CD14-positive monocyte (primary cell): ENCODE results near the gene DMAC1. TPM values are rescaled to one million over a fixed set of nuclear protein-coding genes. Genes with fewer than 3 reads are reported as not detected.
A peak's percentile ranks its signal among the peaks of the same experiment; 100 is the strongest.

Experiments
- DNase-seq, 3 donors: peaks; one replicate each; pipeline ENCODE4 v3.0.0-alpha.2; 2011 to 2022
- H2AFZ ChIP-seq: 2 replicates; pipeline ENCODE4 v1.6.0; 2012; ENCODE audit warnings: mild to moderate bottlenecking, low read depth, low read length, inconsistent platforms; ENCODE audit not compliant: insufficient read depth, poor library complexity, severe bottlenecking
- H3K27ac ChIP-seq, 2 donors: 1 replicate in 1 of 2; 2 replicates in 1 of 2; pipeline ENCODE4 v1.5.1; 2012 to 2013; ENCODE audit warnings: low read length in 2 of 2, control low read depth in 1 of 2, inconsistent platforms in 1 of 2, low read depth in 1 of 2, mild to moderate bottlenecking in 1 of 2
- H3K27me3 ChIP-seq, 2 donors: one replicate each; pipeline versions ENCODE4 v1.6.0 to v1.6.1; 2011 to 2013; ENCODE audit warnings: low read length in 2 of 2; ENCODE audit not compliant: control insufficient read depth in 2 of 2, insufficient read depth in 2 of 2
- H3K36me3 ChIP-seq, 2 donors: replicated peaks in 1 of 2; 1 replicate in 1 of 2; 2 replicates in 1 of 2; pipeline versions ENCODE4 v1.5.1 to v1.6.1; 2012 to 2013; ENCODE audit warnings: low read length in 2 of 2, control low read depth in 1 of 2, inconsistent platforms in 1 of 2, mild to moderate bottlenecking in 1 of 2; ENCODE audit not compliant: insufficient read depth in 2 of 2, control insufficient read depth in 1 of 2
- H3K4me1 ChIP-seq, 2 donors: 1 replicate in 1 of 2; 2 replicates in 1 of 2; pipeline versions ENCODE4 v1.5.1 to v1.6.1; 2012 to 2013; ENCODE audit warnings: low read length in 2 of 2, control low read depth in 1 of 2, inconsistent platforms in 1 of 2, mild to moderate bottlenecking in 1 of 2, moderate library complexity in 1 of 2; ENCODE audit not compliant: insufficient read depth in 2 of 2, control insufficient read depth in 1 of 2
- H3K4me2 ChIP-seq: replicated peaks from 2 replicates; pipeline ENCODE3; 2012; ENCODE audit warnings: low read length, moderate library complexity, mild to moderate bottlenecking; ENCODE audit not compliant: poor library complexity, severe bottlenecking; ENCODE audit errors: extremely low read depth
- H3K4me3 ChIP-seq, 3 experiments: fragments of 200-600 bp in 1 of 3; sonication (generic) in 1 of 3; replicated peaks in 1 of 3; 1 replicate in 2 of 3; 2 replicates in 1 of 3; pipeline ENCODE4 v1.5.1; 2011 to 2013; ENCODE audit warnings: low read length in 3 of 3, mild to moderate bottlenecking in 3 of 3, control low read depth in 2 of 3, low read depth in 2 of 3, inconsistent platforms in 1 of 3, moderate library complexity in 1 of 3
- H3K79me2 ChIP-seq: 2 replicates; pipeline ENCODE4 v1.6.0; 2012; ENCODE audit warnings: mild to moderate bottlenecking, control low read depth, inconsistent platforms, low read length, moderate library complexity; ENCODE audit not compliant: insufficient read depth
- H3K9ac ChIP-seq: 2 replicates; pipeline ENCODE4 v1.6.0; 2017; ENCODE audit warnings: low read length, mild to moderate bottlenecking; ENCODE audit not compliant: insufficient read depth, poor library complexity, severe bottlenecking
- H3K9me3 ChIP-seq, 2 donors: replicated peaks in 1 of 2; 1 replicate in 1 of 2; 2 replicates in 1 of 2; pipeline versions ENCODE4 v1.5.1 to v1.6.1; 2012 to 2013; ENCODE audit warnings: low read length in 2 of 2, control low read depth in 1 of 2; ENCODE audit not compliant: control insufficient read depth in 1 of 2, insufficient read depth in 1 of 2
- H4K20me1 ChIP-seq: 2 replicates; pipeline ENCODE4 v1.6.0; 2012; ENCODE audit warnings: mild to moderate bottlenecking, low read length, control low read depth, moderate library complexity; ENCODE audit not compliant: insufficient read depth
- H3K27ac Mint-ChIP-seq, 7 donors: one replicate each; pipeline ENCODE4 v1.8.0; 2020; ENCODE audit warnings: mild to moderate bottlenecking in 7 of 7, mixed read lengths in 7 of 7, moderate library complexity in 6 of 7, inconsistent platforms in 2 of 7
- H3K27me3 Mint-ChIP-seq, 3 donors: one replicate each; pipeline ENCODE4 v1.8.0; 2021 to 2022; ENCODE audit warnings: low read depth in 3 of 3, mild to moderate bottlenecking in 3 of 3, mixed read lengths in 3 of 3, moderate library complexity in 3 of 3, inconsistent platforms in 1 of 3
- H3K36me3 Mint-ChIP-seq, 2 donors: one replicate each; pipeline ENCODE4 v1.8.0; 2020; ENCODE audit warnings: mixed read lengths in 2 of 2, inconsistent platforms in 1 of 2, mild to moderate bottlenecking in 1 of 2
- H3K4me1 Mint-ChIP-seq: one replicate; pipeline ENCODE4 v1.8.0; 2020; ENCODE audit warnings: mild to moderate bottlenecking, mixed read lengths
- H3K4me3 Mint-ChIP-seq, 2 donors: one replicate each; pipeline ENCODE4 v1.8.0; 2020; ENCODE audit warnings: mild to moderate bottlenecking in 2 of 2, mixed read lengths in 2 of 2, moderate library complexity in 1 of 2
- H3K9me3 Mint-ChIP-seq, 7 donors: one replicate each; pipeline ENCODE4 v1.8.0; 2020 to 2022; ENCODE audit warnings: mixed read lengths in 7 of 7, mild to moderate bottlenecking in 6 of 7, moderate library complexity in 6 of 7, inconsistent platforms in 2 of 7
- WGBS: methylation state at CpG from one replicate; pipeline ENCODE4 v1.1.5; 2013; ENCODE audit warnings: missing lambda C conversion rate; ENCODE audit not compliant: insufficient coverage; 5-methylcytosine and 5-hydroxymethylcytosine counted together
- intact Hi-C, 2 donors: fragments of 100-400 bp; cut with micrococcal nuclease; formaldehyde crosslinking; loops; one replicate each; pipeline versions ENCODE4 v1.15.0 to v1.15.1; 2023
- polyA plus RNA-seq, 3 donors: library from polyadenylated mRNA; depleted of rRNA in 1 of 3; unstranded in 2 of 3; stranded (reverse) in 1 of 3; fragments of 300-500 nt in 2 of 3; fragments of >200 nt in 1 of 3; fragmentation: Illumina TruSeq in 2 of 3; gene quantifications; 1 replicate in 2 of 3; 2 replicates in 1 of 3; pipeline ENCODE4 v1.2.3, GENCODE V29; 2012 to 2021
- TF ChIP-seq, protein P1 (sequence below): fragments of 200-600 bp; IDR thresholded peaks from one replicate; pipeline ENCODE4 v1.8.0; 2022; ENCODE audit warnings: antibody characterized with exemption, mild to moderate bottlenecking

The DMAC1 gene
- polyA plus RNA-seq, 3 donors, result 3.0 to 29.6 (median 25.4) TPM

DNA sequence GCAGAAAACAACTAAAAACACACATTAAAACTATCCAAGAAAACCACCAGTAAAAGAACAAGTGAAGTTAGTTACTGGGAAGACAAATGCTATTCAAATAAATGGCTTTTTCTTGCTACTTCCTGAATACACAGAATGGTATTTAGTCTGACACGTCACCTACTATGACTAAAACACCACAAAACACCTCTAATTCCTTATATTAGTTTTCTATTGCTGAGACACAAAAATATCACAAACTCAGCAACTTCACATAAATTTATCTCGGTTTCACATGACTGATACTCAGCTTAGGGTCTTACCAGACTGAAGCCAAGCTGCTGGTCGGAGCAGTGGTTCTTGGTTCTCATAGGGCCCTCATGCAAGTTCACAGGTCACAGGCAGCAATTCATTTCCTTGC is 5.4 kb downstream of the DMAC1 start:
- 95% methylated on average over 3 of the region's 3 CpGs for WGBS
- Histone ChIP-seq H3K79me2 (peaks cover 5% of the 10 kb centered on the region), H3K27ac (no peak overlapping the region), H4K20me1 (no peaks in the 10 kb centered on the region), H3K9ac (no peak overlapping the region), H2AFZ (no peak overlapping the region), H3K4me3 (no peak overlapping the region), H3K9me3 (no peaks in the 10 kb centered on the region), H3K36me3 (peaks cover 5 to 38% of the 10 kb centered on the region in 2 donors), H3K4me1 (peaks cover 6 to 8% of the 10 kb centered on the region in 2 donors), H3K27me3 (no peaks in the 10 kb centered on the region), H3K4me2 (no peak overlapping the region)
- TF ChIP-seq, protein P1, sequence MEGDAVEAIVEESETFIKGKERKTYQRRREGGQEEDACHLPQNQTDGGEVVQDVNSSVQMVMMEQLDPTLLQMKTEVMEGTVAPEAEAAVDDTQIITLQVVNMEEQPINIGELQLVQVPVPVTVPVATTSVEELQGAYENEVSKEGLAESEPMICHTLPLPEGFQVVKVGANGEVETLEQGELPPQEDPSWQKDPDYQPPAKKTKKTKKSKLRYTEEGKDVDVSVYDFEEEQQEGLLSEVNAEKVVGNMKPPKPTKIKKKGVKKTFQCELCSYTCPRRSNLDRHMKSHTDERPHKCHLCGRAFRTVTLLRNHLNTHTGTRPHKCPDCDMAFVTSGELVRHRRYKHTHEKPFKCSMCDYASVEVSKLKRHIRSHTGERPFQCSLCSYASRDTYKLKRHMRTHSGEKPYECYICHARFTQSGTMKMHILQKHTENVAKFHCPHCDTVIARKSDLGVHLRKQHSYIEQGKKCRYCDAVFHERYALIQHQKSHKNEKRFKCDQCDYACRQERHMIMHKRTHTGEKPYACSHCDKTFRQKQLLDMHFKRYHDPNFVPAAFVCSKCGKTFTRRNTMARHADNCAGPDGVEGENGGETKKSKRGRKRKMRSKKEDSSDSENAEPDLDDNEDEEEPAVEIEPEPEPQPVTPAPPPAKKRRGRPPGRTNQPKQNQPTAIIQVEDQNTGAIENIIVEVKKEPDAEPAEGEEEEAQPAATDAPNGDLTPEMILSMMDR, result no peak
- no peaks in the 10 kb centered on the region for H3K9me3 Mint-ChIP-seq
- intact Hi-C loops, result no loop called here
- H3K27ac Mint-ChIP-seq, result no peak overlapping the region
- no peak overlapping the region for H3K4me3 Mint-ChIP-seq
- H3K4me1 Mint-ChIP-seq, result peaks cover 8% of the 10 kb centered on the region
- peaks cover 31 to 38% of the 10 kb centered on the region in 2 donors for H3K36me3 Mint-ChIP-seq
- DNase-seq, result no peak
- H3K27me3 Mint-ChIP-seq, result no peaks in the 10 kb centered on the region

DNA sequence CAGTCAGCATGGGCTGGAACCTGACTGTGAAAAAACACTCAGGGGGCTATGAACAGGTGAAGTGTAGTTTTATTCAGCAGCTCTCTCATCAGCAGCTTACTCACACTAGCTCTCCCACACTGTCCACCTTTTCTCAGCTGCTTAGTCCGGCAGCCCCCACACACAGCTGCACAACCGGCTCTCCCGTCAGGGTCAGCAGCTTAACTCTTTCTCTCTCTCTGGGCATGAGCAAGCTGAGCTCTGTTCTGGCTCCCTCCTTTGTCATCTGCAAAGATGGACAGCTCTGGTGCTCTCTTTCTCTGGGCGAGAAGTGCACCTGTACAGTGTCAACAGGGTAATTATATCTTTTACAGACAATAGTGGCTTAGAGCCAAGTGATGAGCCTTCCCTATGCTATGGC is 8.2 kb downstream of the DMAC1 start:
- Mint-ChIP-seq H3K9me3 (no peaks in the 10 kb centered on the region), H3K27ac (peak overlapping the region in 2 of 7 donors; percentile 27 to 37), H3K4me3 (no peak overlapping the region), H3K36me3 (peaks cover 31 to 33% of the 10 kb centered on the region in 2 donors), H3K27me3 (no peaks in the 10 kb centered on the region), H3K4me1 (no peaks in the 10 kb centered on the region)
- H3K79me2 ChIP-seq, result no peaks in the 10 kb centered on the region
- H3K36me3 ChIP-seq, result peaks cover 4 to 33% of the 10 kb centered on the region in 2 donors
- no peaks in the 10 kb centered on the region for H3K27me3 ChIP-seq
- intact Hi-C loops, result no loop called here
- H3K4me2 ChIP-seq, result no peak overlapping the region
- no peaks in the 10 kb centered on the region for H4K20me1 ChIP-seq
- no peak overlapping the region for H3K9ac ChIP-seq
- 87% methylated on average over 3 of the region's 4 CpGs for whole genome bisulfite sequencing
- TF ChIP-seq, protein P1, result no peak
- no peak overlapping the region for H2AFZ ChIP-seq
- DNase-seq, result no peak
- no peak overlapping the region for H3K4me3 ChIP-seq
- no peaks in the 10 kb centered on the region for H3K4me1 ChIP-seq
- H3K27ac ChIP-seq, result no peak overlapping the region
- H3K9me3 ChIP-seq, result no peaks in the 10 kb centered on the region
